Non-pigmented ciliary epithelial cell (primary cell): ENCODE results near the gene ZNF280B.

ENCODE experiments used
- DNase-seq: peaks from one replicate; pipeline ENCODE4 v3.0.0-alpha.2; 2010; ENCODE audit warnings: low read depth

ZNF280B gene

GRCh38 chr22:22508274-22509176 lies at the start of gene ZNF280B:
Gene ZNF280B (minus strand): TSS chr22:22508742. CDS start chr22:22489398, 19,344 bp downstream.
- DNase-seq = peak; percentile 23

GRCh38 chr22:22556995-22557925 lies 48.7 kb upstream of the ZNF280B start:
- DNase-seq = no peak

GRCh38 chr22:22556578-22556977 lies 48.0 kb upstream of the ZNF280B start:
- DNase-seq = no peak

GRCh38 chr22:22555596-22555995 lies 47.1 kb upstream of the ZNF280B start:
- no peak for DNase-seq

- DNase-seq = no peak
Observed at GRCh38 chr22:22554587-22555284, 46.2 kb upstream of the ZNF280B start.

GRCh38 chr22:22553735-22554586 lies 45.4 kb upstream of the ZNF280B start:
- no peak for DNase-seq

GRCh38 chr22:22553141-22553540 lies 44.6 kb upstream of the ZNF280B start:
- no peak for DNase-seq

GRCh38 chr22:22552630-22553029 lies 44.1 kb upstream of the ZNF280B start:
- no peak for DNase-seq

- no peak for DNase-seq
Observed at GRCh38 chr22:22550789-22551434, 42.4 kb upstream of the ZNF280B start.

- DNase-seq = no peak
Observed at GRCh38 chr22:22548910-22549309, 40.4 kb upstream of the ZNF280B start.

- no peak for DNase-seq
Observed at GRCh38 chr22:22548317-22548716, 39.8 kb upstream of the ZNF280B start.

GRCh38 chr22:22547692-22548300 lies 39.3 kb upstream of the ZNF280B start:
- no peak for DNase-seq

GRCh38 chr22:22547226-22547625 lies 38.7 kb upstream of the ZNF280B start:
- DNase-seq = no peak

GRCh38 chr22:22546490-22546889 lies 37.9 kb upstream of the ZNF280B start:
- no peak for DNase-seq

GRCh38 chr22:22545084-22545483 lies 36.5 kb upstream of the ZNF280B start:
- DNase-seq = no peak

- no peak for DNase-seq
Observed at GRCh38 chr22:22538226-22538989, 29.9 kb upstream of the ZNF280B start.

GRCh38 chr22:22536916-22537315 lies 28.4 kb upstream of the ZNF280B start:
- DNase-seq = no peak

- DNase-seq = no peak
Observed at GRCh38 chr22:22536515-22536914, 28.0 kb upstream of the ZNF280B start.

- no peak for DNase-seq
Observed at GRCh38 chr22:22535662-22536061, 27.1 kb upstream of the ZNF280B start.
